ENCODE data around the gene HPSE2.

GRCh38 chr10:99234041-99234790 lies 1.4 kb downstream of the HPSE2 start:
- TF ChIP-seq POLR2A (IDR thresholded peaks at IDR 0.05), result no peak
- TF ChIP-seq CTCF (IDR thresholded peaks at IDR 0.05), result no peak
